ENCODE data around the gene FOXO3.

DNA sequence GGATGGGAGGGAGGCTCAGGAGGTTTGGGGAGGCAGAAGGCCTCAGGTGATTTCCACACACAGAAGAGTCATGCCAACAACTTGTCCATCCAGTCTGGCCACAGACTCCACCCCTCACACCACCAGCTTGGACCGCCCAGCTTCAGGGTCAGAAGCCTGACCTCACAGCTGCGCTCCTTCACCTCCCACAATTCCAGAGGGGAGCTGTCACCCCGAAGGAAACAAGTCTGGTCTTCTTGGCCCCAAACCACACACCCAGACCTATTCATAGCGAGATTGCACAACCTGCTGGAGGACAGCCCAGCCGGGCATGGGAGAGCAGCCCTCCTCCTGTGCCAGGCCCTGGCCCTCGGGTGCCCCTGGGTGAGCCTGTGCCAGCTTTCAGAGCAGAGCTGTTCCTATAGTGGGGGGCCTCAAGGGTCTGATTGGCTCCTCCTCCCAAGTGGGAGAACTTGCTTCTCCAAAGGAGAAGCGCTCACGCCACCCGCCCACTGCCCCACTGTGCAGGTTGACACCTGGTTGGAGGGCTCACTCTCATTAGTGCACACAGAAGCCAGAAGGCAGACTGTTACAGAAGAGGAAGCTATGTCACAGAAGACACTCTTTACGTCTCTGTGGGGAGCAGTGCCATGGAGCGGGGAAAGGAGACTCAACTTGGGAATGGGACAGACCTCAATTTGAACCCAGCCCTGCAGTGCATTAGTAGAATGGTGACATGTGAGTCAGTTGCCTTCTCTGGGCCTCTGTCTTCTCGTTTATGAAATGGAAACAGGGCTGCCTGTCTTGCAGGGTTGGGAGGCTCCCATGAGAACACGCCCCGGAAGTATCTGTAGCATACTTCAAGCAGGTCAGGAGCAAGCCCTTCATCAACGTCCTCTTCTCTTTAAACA is 128.8 kb downstream of the FOXO3 start:
- TF ChIP-seq EZH2 (conservative IDR thresholded peaks at IDR 0.05; ENCODE audit: low read depth, low read length) (no peak), STAT6 (CRISPR knock-in tag; IDR thresholded peaks at IDR 0.05; ENCODE audit: borderline replicate concordance) (no peak), MIER3 (CRISPR knock-in tag; IDR thresholded peaks at IDR 0.05; ENCODE audit: borderline replicate concordance) (no peak)
- TF ChIP-seq, protein P1, sequence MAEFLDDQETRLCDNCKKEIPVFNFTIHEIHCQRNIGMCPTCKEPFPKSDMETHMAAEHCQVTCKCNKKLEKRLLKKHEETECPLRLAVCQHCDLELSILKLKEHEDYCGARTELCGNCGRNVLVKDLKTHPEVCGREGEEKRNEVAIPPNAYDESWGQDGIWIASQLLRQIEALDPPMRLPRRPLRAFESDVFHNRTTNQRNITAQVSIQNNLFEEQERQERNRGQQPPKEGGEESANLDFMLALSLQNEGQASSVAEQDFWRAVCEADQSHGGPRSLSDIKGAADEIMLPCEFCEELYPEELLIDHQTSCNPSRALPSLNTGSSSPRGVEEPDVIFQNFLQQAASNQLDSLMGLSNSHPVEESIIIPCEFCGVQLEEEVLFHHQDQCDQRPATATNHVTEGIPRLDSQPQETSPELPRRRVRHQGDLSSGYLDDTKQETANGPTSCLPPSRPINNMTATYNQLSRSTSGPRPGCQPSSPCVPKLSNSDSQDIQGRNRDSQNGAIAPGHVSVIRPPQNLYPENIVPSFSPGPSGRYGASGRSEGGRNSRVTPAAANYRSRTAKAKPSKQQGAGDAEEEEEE (CRISPR knock-in tag; IDR thresholded peaks at IDR 0.05; ENCODE audit: borderline replicate concordance), result no peak
